ENCODE data around the gene SERTM1.

The SERTM1 gene

DNA sequence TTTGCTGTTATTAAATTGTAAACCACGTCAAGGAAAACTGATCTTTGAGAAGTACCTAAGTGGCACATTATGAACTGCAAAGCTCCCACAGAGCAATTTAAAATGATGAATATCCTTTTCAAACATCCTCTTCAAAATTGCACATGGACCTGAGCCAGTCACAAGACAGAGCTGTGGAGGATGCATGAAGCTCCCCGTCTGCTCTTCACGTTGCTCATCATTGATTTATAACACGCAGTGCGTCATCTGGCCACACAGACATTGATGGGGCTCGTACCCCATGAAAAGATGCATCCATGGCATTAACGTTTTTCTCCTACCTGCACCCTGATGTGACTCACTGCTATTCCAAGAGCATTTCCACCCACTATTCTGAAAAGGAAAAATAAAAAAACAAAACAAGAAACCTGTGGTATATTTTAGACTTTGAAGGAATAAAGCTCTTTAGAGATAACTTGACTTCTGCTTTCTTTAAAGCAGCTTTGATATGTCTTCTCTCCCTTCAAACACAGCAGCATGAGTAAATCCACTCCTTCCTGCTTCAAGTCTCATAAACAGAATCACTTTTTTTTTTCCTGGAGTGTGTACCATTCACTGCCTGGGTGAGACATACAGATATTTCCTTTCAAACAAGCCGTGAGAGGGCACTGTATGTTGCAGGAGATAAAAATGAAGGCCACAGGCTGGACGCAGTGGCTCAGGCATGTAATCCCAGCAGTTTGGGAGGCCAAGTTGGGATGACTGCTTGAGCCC lies 7.2 kb upstream of the SERTM1 start:
- TF ChIP-seq, protein P1, sequence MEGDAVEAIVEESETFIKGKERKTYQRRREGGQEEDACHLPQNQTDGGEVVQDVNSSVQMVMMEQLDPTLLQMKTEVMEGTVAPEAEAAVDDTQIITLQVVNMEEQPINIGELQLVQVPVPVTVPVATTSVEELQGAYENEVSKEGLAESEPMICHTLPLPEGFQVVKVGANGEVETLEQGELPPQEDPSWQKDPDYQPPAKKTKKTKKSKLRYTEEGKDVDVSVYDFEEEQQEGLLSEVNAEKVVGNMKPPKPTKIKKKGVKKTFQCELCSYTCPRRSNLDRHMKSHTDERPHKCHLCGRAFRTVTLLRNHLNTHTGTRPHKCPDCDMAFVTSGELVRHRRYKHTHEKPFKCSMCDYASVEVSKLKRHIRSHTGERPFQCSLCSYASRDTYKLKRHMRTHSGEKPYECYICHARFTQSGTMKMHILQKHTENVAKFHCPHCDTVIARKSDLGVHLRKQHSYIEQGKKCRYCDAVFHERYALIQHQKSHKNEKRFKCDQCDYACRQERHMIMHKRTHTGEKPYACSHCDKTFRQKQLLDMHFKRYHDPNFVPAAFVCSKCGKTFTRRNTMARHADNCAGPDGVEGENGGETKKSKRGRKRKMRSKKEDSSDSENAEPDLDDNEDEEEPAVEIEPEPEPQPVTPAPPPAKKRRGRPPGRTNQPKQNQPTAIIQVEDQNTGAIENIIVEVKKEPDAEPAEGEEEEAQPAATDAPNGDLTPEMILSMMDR (IDR thresholded peaks at IDR 0.05), result no peak

DNA sequence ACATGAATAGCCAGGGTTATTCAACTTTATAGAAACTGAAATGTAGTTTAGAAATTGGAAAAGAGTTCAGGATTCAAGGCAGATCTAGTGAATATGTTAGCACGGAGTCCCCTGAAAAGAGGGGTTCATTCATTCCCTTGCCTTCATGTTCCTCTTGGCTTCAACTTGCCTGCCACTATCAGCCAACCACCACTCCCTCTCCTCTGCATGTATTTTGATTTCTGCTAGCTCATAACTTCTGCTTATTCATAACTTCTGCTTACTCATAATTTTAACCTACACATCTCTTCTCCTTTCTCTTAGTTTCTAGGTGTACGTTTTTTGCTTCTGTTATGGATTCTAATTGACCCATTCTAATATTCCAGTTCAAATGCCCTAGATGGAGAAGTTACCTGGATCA lies 5.5 kb upstream of the SERTM1 start:
- TF ChIP-seq, protein P1 (IDR thresholded peaks at IDR 0.05), result no peak

DNA sequence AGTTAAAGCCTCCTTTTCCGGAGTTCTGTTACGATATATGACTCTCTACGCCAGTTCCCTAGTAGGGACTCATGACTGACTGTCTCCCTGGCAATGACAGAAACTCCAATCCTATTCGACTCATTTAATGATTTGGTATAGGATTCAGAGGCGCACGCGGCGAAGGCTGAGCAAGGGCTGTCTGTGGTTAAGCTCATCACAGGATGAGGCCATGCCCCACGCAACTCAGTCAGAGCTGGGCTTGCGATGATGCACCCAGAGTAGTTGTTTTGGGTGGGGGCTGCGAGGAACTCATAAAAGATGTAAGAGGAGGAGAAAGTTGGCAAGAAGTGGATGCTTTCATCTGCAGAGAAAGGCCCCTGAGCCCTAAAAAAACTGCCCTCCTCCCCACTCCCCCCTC lies 468 bp upstream of the SERTM1 start:
- TF ChIP-seq, protein P1 (IDR thresholded peaks at IDR 0.05), result no peak

DNA sequence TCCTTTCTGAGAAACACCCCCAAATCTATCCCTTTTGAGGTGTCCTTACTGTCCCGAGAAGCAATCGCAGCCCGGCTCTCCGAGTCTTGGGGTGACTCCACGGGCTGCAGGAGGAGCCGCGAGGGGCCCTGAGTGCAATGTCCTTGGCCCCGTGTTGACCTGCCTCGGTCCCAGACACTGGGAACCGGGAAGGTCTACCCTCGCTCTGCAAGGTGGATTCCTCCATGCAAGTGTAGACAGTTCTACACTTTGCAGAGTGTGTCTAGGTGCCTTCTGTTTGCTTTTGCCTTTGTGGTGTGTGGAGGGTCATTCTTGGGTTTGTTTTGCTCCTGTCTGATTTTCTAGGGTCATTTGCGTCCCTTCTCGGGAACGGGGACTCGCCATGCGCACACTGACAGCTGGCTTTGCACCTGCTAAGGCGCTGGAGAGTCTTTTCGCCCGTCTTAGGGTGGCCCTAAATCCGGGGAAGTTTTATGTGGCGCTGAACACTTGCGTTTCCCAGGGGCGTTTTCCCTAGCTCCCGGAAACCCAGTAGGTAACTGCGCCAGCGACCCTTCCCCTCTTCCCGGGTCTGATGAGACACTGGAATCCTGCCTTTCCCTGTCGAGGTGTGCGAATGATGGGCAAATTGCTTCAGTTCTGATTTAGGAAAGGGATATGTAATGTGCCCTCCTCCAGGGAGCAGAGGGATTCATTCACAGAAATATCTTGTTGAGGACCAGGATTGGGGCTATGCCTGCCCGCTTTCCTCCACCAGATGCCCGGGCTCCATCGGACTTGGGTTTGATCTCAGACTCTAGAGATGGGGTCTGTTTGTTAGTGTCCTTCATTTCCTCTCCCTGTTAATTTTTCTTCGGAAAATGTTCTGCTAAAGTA lies 755 bp downstream of the SERTM1 start:
- TF ChIP-seq, protein P1 (IDR thresholded peaks at IDR 0.05), result no peak

DNA sequence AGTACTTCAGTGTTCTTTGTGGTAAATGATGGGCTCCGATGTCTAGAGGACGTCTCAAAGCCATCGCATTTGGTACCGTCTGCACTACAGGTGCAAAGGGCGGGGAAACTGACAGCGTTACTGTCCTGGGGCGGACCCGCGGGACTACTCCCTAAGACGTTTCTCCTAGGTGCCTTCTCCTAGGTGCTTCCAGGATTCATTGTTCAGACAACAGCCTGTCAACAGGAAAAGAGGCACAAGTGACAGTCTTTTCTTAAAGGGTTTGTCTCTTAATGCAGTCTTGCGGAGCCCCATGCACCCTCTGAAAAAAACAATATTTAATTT lies 1.4 kb downstream of the SERTM1 start:
- TF ChIP-seq, protein P1 (IDR thresholded peaks at IDR 0.05), result no peak

DNA sequence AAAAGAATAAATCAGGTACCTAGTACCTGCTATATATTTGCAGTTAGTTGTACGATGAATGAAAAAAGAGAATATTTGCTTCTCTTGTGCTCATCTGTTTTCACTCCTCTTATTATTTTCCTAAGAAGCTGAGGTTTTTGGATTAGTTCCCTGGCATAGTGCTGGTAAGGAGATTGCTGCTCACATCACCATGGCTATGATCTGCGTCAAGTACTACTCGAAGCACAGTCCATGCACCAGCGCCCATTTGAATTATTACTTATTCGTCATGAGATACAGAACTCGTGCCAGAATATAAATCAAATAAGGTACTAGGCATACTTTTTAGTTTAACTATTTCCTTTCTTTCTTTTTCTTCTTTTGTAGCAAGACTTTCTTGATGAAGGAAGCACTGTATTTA lies 7.1 kb downstream of the SERTM1 start:
- TF ChIP-seq, protein P1 (IDR thresholded peaks at IDR 0.05), result no peak

DNA sequence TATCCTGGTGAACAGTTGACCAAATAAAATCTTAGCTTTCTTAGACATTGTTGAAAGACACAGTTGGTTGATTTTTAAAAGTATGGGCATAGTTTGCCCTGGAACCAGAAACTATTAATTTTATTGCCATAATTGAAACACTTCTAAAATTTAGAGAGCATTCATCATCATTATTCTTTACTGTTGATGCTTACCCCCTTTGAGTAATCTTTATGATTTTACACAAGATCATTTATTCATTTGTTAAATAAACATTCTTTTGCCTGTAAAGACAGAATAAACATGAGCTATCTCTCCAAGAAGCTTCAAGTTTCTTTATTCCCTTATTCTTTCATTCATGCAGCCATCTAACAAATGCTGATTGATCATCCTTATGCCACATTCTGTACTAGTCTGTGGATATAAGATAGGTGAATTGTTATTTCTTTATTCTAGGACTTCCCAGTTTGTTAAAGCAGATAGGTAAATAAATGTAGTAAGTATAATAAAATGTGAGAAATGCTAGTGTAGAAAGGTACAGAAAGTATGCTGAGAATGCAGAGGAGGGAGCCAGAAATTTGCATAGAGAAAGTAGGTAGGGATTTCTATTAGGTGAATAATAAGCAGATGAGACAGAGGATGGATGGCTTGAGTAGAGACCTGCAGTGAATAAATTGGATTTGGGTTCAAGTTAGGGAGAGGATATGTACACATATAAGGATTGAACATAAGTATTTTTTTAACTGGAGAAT lies 8.2 kb downstream of the SERTM1 start:
- TF ChIP-seq, protein P1 (IDR thresholded peaks at IDR 0.05), result no peak

Data from LNCAP (cell line).